H9 (cell line): ENCODE data around the gene ENO3. TPM values are rescaled to one million over a fixed set of nuclear protein-coding genes. Genes with fewer than 3 reads are reported as not detected.

ENCODE experiments used
- DNase-seq: peaks from one replicate; pipeline ENCODE4 v3.0.0-alpha.2; 2017
- H2AFZ ChIP-seq: one replicate; pipeline ENCODE4 v1.6.1; 2013; ENCODE audit warnings: mild to moderate bottlenecking, low read length, control low read depth, moderate library complexity
- H2AK5ac ChIP-seq: 2 replicates; pipeline ENCODE4 v1.6.1; 2013; ENCODE audit warnings: low read length, control low read depth, mixed read lengths; ENCODE audit not compliant: insufficient read length
- H2BK120ac ChIP-seq: one replicate; pipeline ENCODE4 v1.6.1; 2013; ENCODE audit warnings: low read depth, mild to moderate bottlenecking, low read length, control low read depth, inconsistent platforms; ENCODE audit not compliant: poor library complexity, severe bottlenecking
- H2BK12ac ChIP-seq: 2 replicates; pipeline ENCODE4 v1.6.1; 2013; ENCODE audit warnings: low read length, control low read depth, mixed read lengths, low read depth; ENCODE audit not compliant: insufficient read length
- H2BK15ac ChIP-seq: 2 replicates; pipeline ENCODE4 v1.6.1; 2013; ENCODE audit warnings: low read depth, low read length, control low read depth
- H2BK20ac ChIP-seq: one replicate; pipeline ENCODE4 v1.6.1; 2013; ENCODE audit warnings: low read depth, mild to moderate bottlenecking, low read length, control low read depth, inconsistent platforms; ENCODE audit not compliant: poor library complexity, severe bottlenecking
- H2BK5ac ChIP-seq: 2 replicates; pipeline ENCODE4 v1.6.1; 2013; ENCODE audit warnings: low read length, control low read depth, mixed read lengths; ENCODE audit not compliant: insufficient read length
- H3K14ac ChIP-seq: 2 replicates; pipeline ENCODE4 v1.6.1; 2013; ENCODE audit warnings: low read length, control low read depth; ENCODE audit not compliant: insufficient read depth
- H3K18ac ChIP-seq: 2 replicates; pipeline ENCODE4 v1.6.1; 2013; ENCODE audit warnings: low read depth, mild to moderate bottlenecking, mixed read lengths, low read length, control low read depth; ENCODE audit not compliant: insufficient read length
- H3K23ac ChIP-seq: 2 replicates; pipeline ENCODE4 v1.6.1; 2013; ENCODE audit warnings: low read length, control low read depth, mixed read lengths, low read depth; ENCODE audit not compliant: insufficient read length
- H3K23me2 ChIP-seq: 2 replicates; pipeline ENCODE4 v1.6.1; 2013; ENCODE audit warnings: low read depth, mild to moderate bottlenecking, mixed read lengths, low read length, control low read depth; ENCODE audit not compliant: insufficient read length, poor library complexity, severe bottlenecking
- H3K27ac ChIP-seq: 2 replicates; pipeline ENCODE4 v1.5.1; 2013; ENCODE audit warnings: low read length, control low read depth, mixed read lengths, low read depth; ENCODE audit not compliant: insufficient read length
- H3K27me3 ChIP-seq: 2 replicates; pipeline ENCODE4 v1.6.1; 2013; ENCODE audit warnings: low read length, control low read depth, inconsistent platforms; ENCODE audit not compliant: insufficient read depth
- H3K4ac ChIP-seq: 2 replicates; pipeline ENCODE4 v1.6.1; 2013; ENCODE audit warnings: low read depth, mild to moderate bottlenecking, control low read depth, inconsistent platforms, low read length, moderate library complexity
- H3K4me1 ChIP-seq: 2 replicates; pipeline ENCODE4 v1.6.1; 2013; ENCODE audit warnings: low read length, control low read depth, inconsistent platforms; ENCODE audit not compliant: insufficient read depth
- H3K4me2 ChIP-seq: 2 replicates; pipeline ENCODE4 v1.6.1; 2013; ENCODE audit warnings: low read length, control low read depth, mixed read lengths; ENCODE audit not compliant: insufficient read length, insufficient read depth
- H3K56ac ChIP-seq: 2 replicates; pipeline ENCODE4 v1.6.1; 2013; ENCODE audit warnings: low read depth, mild to moderate bottlenecking, mixed read lengths, low read length, control low read depth; ENCODE audit not compliant: insufficient read length
- H3K79me1 ChIP-seq: 2 replicates; pipeline ENCODE4 v1.6.1; 2013; ENCODE audit warnings: low read depth, mild to moderate bottlenecking, moderate library complexity, low read length, control low read depth, inconsistent platforms; ENCODE audit not compliant: insufficient read depth, poor library complexity, severe bottlenecking
- H3K79me2 ChIP-seq: 2 replicates; pipeline ENCODE4 v1.6.1; 2013; ENCODE audit warnings: low read length, control low read depth, inconsistent platforms; ENCODE audit not compliant: insufficient read depth
- H3K9ac ChIP-seq: 2 replicates; pipeline ENCODE4 v1.6.1; 2013; ENCODE audit warnings: low read length, control low read depth, mixed read lengths; ENCODE audit not compliant: insufficient read length; ENCODE audit errors: extremely low read depth
- H3K9me3 ChIP-seq: one replicate; pipeline ENCODE4 v1.6.1; 2013; ENCODE audit warnings: low read depth, low read length, inconsistent platforms; ENCODE audit not compliant: control insufficient read depth
- H3T11ph ChIP-seq: one replicate; pipeline ENCODE4 v1.6.1; 2013; ENCODE audit warnings: mild to moderate bottlenecking, low read length, control low read depth, inconsistent platforms
- H4K20me1 ChIP-seq: one replicate; pipeline ENCODE4 v1.6.1; 2013; ENCODE audit not compliant: control insufficient read depth, insufficient read length, insufficient read depth
- H4K5ac ChIP-seq: 2 replicates; pipeline ENCODE4 v1.6.1; 2013; ENCODE audit warnings: low read depth, mild to moderate bottlenecking, mixed read lengths, low read length, control low read depth; ENCODE audit not compliant: insufficient read length
- H4K8ac ChIP-seq: replicated peaks from 2 replicates; pipeline ENCODE4 v1.6.1; 2013; ENCODE audit warnings: low read length, control low read depth, mixed read lengths, low read depth; ENCODE audit not compliant: insufficient read length
- H4K91ac ChIP-seq: 2 replicates; pipeline ENCODE4 v1.6.1; 2013; ENCODE audit warnings: low read depth, mild to moderate bottlenecking, moderate library complexity, mixed read lengths, low read length, control low read depth; ENCODE audit not compliant: insufficient read length
- H3K27ac Mint-ChIP-seq, 3 experiments: 2 replicates in 2 of 3; 3 replicates in 1 of 3; pipeline ENCODE4 v1.8.0; 2020 to 2021; ENCODE audit warnings: mixed read lengths in 3 of 3, mild to moderate bottlenecking in 1 of 3, moderate library complexity in 1 of 3
- H3K27me3 Mint-ChIP-seq: 2 replicates; pipeline ENCODE4 v1.8.0; 2021; ENCODE audit warnings: low read depth, mild to moderate bottlenecking, moderate library complexity, mixed read lengths
- H3K36me3 Mint-ChIP-seq, 3 experiments: 2 replicates in 2 of 3; 3 replicates in 1 of 3; pipeline ENCODE4 v1.8.0; 2020 to 2021; ENCODE audit warnings: low read depth in 3 of 3, mixed read lengths in 3 of 3; ENCODE audit not compliant: insufficient read depth in 1 of 3
- H3K4me1 Mint-ChIP-seq, 2 experiments: 2 replicates each; pipeline ENCODE4 v1.8.0; 2020; ENCODE audit warnings: mixed read lengths in 2 of 2
- H3K4me3 Mint-ChIP-seq, 2 experiments: 2 replicates in 1 of 2; 3 replicates in 1 of 2; pipeline ENCODE4 v1.8.0; 2020 to 2021; ENCODE audit warnings: mild to moderate bottlenecking in 2 of 2, mixed read lengths in 2 of 2, moderate library complexity in 1 of 2
- H3K9me3 Mint-ChIP-seq, 2 experiments: 2 replicates in 1 of 2; 3 replicates in 1 of 2; pipeline ENCODE4 v1.8.0; 2020; ENCODE audit warnings: mild to moderate bottlenecking in 2 of 2, mixed read lengths in 2 of 2, moderate library complexity in 1 of 2
- WGBS: extraction: QIAGEN DNeasy Blood & Tissue Kit; methylation state at CpG from one replicate; pipeline ENCODE4 v1.1.7; 2013; ENCODE audit warnings: missing lambda C conversion rate, low lambda C conversion rate, mixed read lengths; ENCODE audit not compliant: insufficient read length; ENCODE audit errors: extremely low coverage; 5-methylcytosine and 5-hydroxymethylcytosine counted together
- total RNA-seq: library from RNA; stranded (reverse); gene quantifications from 2 replicates; pipeline ENCODE4 v1.2.1, GENCODE V29; 2021
- TF ChIP-seq, protein P1 (sequence below): fragments of 200-600 bp; sonication (generic); conservative IDR thresholded peaks from 3 replicates; pipeline ENCODE4 v1.8.0; 2021; ENCODE audit warnings: antibody characterized with exemption, mild to moderate bottlenecking

Gene ENO3
- total RNA-seq, 1 experiment from 2014 or later: 25.4 TPM

DNA sequence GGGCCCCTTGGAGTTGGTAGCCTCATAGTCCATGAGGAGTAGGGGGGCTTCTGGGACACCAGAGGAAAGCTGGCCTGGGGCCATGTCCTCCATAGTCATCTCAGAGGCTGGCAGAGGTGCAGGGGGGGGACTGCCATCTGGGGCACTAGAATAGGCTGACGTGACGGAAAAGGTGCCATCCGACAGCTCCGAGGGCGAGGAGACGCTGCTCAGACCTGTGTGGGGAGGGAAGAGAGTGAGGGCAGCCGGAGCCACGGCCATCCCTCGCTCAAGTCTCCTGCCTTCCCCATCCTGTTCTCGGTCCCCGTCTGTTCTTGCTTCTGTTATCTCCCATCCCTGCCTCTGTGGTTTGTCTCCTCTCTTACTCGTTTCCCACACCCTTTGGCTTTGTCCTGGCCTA is 21.4 kb downstream of the ENO3 start:
- no peak overlapping the region for H2BK15ac ChIP-seq
- H4K20me1 ChIP-seq: no peaks in the 10 kb centered on the region
- no peak overlapping the region for H2BK20ac ChIP-seq
- TF ChIP-seq, protein P1, sequence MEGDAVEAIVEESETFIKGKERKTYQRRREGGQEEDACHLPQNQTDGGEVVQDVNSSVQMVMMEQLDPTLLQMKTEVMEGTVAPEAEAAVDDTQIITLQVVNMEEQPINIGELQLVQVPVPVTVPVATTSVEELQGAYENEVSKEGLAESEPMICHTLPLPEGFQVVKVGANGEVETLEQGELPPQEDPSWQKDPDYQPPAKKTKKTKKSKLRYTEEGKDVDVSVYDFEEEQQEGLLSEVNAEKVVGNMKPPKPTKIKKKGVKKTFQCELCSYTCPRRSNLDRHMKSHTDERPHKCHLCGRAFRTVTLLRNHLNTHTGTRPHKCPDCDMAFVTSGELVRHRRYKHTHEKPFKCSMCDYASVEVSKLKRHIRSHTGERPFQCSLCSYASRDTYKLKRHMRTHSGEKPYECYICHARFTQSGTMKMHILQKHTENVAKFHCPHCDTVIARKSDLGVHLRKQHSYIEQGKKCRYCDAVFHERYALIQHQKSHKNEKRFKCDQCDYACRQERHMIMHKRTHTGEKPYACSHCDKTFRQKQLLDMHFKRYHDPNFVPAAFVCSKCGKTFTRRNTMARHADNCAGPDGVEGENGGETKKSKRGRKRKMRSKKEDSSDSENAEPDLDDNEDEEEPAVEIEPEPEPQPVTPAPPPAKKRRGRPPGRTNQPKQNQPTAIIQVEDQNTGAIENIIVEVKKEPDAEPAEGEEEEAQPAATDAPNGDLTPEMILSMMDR: no peak
- peak overlapping the region; percentile 2; the same call in 1 of the 2 replicates for H3K14ac ChIP-seq
- H3K4ac ChIP-seq: no peak overlapping the region
- peaks cover 12% of the 10 kb centered on the region; the same call in 1 of the 2 replicates for H3K27me3 ChIP-seq
- no peak overlapping the region for H4K91ac ChIP-seq
- H3K23ac ChIP-seq: no peak overlapping the region
- peaks cover 2% of the 10 kb centered on the region; the same call in 1 of the 2 replicates for H3K79me2 ChIP-seq
- WGBS: no CpG with 5 or more reads among the region's 12 CpGs
- no peaks in the 10 kb centered on the region for H3K79me1 ChIP-seq
- H3K4me1 ChIP-seq: peaks cover 10% of the 10 kb centered on the region; the same call in 1 of the 2 replicates
- H3K9me3 ChIP-seq: no peaks in the 10 kb centered on the region
- no peak overlapping the region for H2AFZ ChIP-seq
- no peak overlapping the region for H3T11ph ChIP-seq
- no peak overlapping the region for H3K18ac ChIP-seq
- H4K8ac ChIP-seq: no peak overlapping the region
- Mint-ChIP-seq H3K27ac (peak overlapping the region; percentile 83 to 98 (median 88); a peak in 6 of 7 replicates), H3K4me1 (peaks cover 31% of the 10 kb centered on the region in 2 experiments), H3K9me3 (no peaks in the 10 kb centered on the region), H3K36me3 (peaks cover 20 to 42% (median 24%) of the 10 kb centered on the region in 3 experiments), H3K4me3 (peak overlapping the region in 1 of 2 experiments; percentile 73; a peak in 4 of 5 replicates), H3K27me3 (peaks cover 43% of the 10 kb centered on the region)
- H2BK120ac ChIP-seq: no peak overlapping the region
- no peak overlapping the region for H3K9ac ChIP-seq
- no peak overlapping the region for H3K56ac ChIP-seq
- H3K4me2 ChIP-seq: peak overlapping the region; percentile 4
- H4K5ac ChIP-seq: no peak overlapping the region
- DNase-seq: no peak
- H3K27ac ChIP-seq: no peak overlapping the region
- no peak overlapping the region for H2AK5ac ChIP-seq
- H2BK12ac ChIP-seq: no peak overlapping the region
- H2BK5ac ChIP-seq: no peak overlapping the region
- peaks cover 15% of the 10 kb centered on the region for H3K23me2 ChIP-seq
